ENCODE measurements around the gene PINLYP. TPM values are rescaled to one million over a fixed set of nuclear protein-coding genes. Genes with fewer than 3 reads are reported as not detected.

PINLYP gene
- total RNA-seq, 2 donors from 2014 or later = 6.6 to 11.9 TPM

- H3K27ac ChIP-seq = peak overlapping the region; percentile 83 to 97
- TF ChIP-seq, protein P1, sequence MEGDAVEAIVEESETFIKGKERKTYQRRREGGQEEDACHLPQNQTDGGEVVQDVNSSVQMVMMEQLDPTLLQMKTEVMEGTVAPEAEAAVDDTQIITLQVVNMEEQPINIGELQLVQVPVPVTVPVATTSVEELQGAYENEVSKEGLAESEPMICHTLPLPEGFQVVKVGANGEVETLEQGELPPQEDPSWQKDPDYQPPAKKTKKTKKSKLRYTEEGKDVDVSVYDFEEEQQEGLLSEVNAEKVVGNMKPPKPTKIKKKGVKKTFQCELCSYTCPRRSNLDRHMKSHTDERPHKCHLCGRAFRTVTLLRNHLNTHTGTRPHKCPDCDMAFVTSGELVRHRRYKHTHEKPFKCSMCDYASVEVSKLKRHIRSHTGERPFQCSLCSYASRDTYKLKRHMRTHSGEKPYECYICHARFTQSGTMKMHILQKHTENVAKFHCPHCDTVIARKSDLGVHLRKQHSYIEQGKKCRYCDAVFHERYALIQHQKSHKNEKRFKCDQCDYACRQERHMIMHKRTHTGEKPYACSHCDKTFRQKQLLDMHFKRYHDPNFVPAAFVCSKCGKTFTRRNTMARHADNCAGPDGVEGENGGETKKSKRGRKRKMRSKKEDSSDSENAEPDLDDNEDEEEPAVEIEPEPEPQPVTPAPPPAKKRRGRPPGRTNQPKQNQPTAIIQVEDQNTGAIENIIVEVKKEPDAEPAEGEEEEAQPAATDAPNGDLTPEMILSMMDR (IDR thresholded peaks at IDR 0.05) = no peak
- H3K4me1 ChIP-seq (ENCODE audit: control insufficient read depth in 1 of 2, low read depth in 2 of 2) = peaks cover 22 to 43% of the 10 kb centered on the region in 2 donors
- H3K9me3 ChIP-seq = no peaks in the 10 kb centered on the region
- DNase-seq (ENCODE audit: low spot score) (no peak), ATAC-seq (ENCODE audit: insufficient number of reproducible peaks, low FRiP score, low read depth) (peak; percentile 12)
- H3K27me3 ChIP-seq (replicated peaks; ENCODE audit: insufficient read depth) = no peaks in the 10 kb centered on the region
- peak overlapping the region; percentile 82 for H3K4me3 ChIP-seq
- H3K36me3 ChIP-seq = peaks cover 32% of the 10 kb centered on the region
Measured at GRCh38 chr19:43595605-43595998, 20.0 kb downstream of the PINLYP start.

- TF ChIP-seq, protein P1 (IDR thresholded peaks at IDR 0.05) = no peak
- H3K4me3 ChIP-seq = peak within 1 kb of the TSS; percentile 82
- ATAC-seq (ENCODE audit: insufficient number of reproducible peaks, low FRiP score, low read depth) = peak; percentile 94
- no peaks in the 10 kb centered on the region for H3K27me3 ChIP-seq (replicated peaks; ENCODE audit: insufficient read depth)
- peaks cover 32% of the 10 kb centered on the region for H3K36me3 ChIP-seq
- peak within 1 kb of the TSS; percentile 97 to 98 for H3K27ac ChIP-seq
- peaks cover 22 to 43% of the 10 kb centered on the region in 2 donors for H3K4me1 ChIP-seq (ENCODE audit: control insufficient read depth in 1 of 2, low read depth in 2 of 2)
- no peaks in the 10 kb centered on the region for H3K9me3 ChIP-seq
- DNase-seq (ENCODE audit: low spot score) = peak; percentile 99
Measured at GRCh38 chr19:43595999-43596841, 20.6 kb downstream of the PINLYP start, which contains the start of the genes IRGQ and ZNF576. Gene IRGQ (minus strand): TSS chr19:43596134. CDS start chr19:43595338, 796 bp downstream. Gene ZNF576 (plus strand): TSS chr19:43596595. CDS start chr19:43597109, 514 bp downstream.

GRCh38 chr19:43596842-43597461 lies 21.4 kb downstream of the PINLYP start:
- TF ChIP-seq, protein P1 (IDR thresholded peaks at IDR 0.05) = no peak
- ATAC-seq (ENCODE audit: insufficient number of reproducible peaks, low FRiP score, low read depth) (no peak), DNase-seq (ENCODE audit: low spot score) (no peak)
- peak overlapping the region; percentile 82 for H3K4me3 ChIP-seq
- H3K36me3 ChIP-seq = peaks cover 28% of the 10 kb centered on the region
- H3K27me3 ChIP-seq (replicated peaks; ENCODE audit: insufficient read depth) = no peaks in the 10 kb centered on the region
- H3K9me3 ChIP-seq = no peaks in the 10 kb centered on the region
- peaks cover 22 to 43% of the 10 kb centered on the region in 2 donors for H3K4me1 ChIP-seq (ENCODE audit: control insufficient read depth in 1 of 2, low read depth in 2 of 2)
- peak overlapping the region; percentile 97 to 98 for H3K27ac ChIP-seq

DNA sequence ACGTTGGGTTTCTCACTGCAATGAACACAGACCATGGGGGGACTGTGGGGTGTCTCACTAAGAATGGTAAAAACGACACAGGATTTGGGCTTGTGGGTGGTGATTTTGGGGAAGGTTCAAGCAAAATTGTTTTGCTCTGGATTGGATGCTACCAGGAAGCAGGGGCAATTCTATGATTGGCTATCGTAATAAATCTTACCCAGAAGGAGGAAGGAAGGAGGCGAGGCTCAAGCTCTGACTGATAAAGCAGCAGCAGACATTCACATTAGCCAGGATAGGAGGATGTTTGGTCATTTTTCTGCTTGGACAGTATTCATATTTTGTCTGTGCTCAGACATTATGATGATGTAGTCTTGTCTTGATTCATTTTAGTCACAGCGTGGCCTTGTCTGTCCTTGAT lies 22.3 kb downstream of the PINLYP start:
- TF ChIP-seq, protein P1 (IDR thresholded peaks at IDR 0.05) = no peak
- Histone ChIP-seq H3K4me3 (no peak overlapping the region), H3K4me1 (ENCODE audit: control insufficient read depth in 1 of 2, low read depth in 2 of 2) (peaks cover 22 to 43% of the 10 kb centered on the region in 2 donors), H3K27me3 (replicated peaks; ENCODE audit: insufficient read depth) (no peaks in the 10 kb centered on the region), H3K36me3 (peaks cover 19% of the 10 kb centered on the region), H3K27ac (no peak overlapping the region), H3K9me3 (no peaks in the 10 kb centered on the region)
- no peak for DNase-seq (ENCODE audit: low spot score)
- ATAC-seq (ENCODE audit: insufficient number of reproducible peaks, low FRiP score, low read depth) = no peak

Data from thoracic aorta (tissue), 2 donors.